Gastrocnemius medialis (tissue), 4 donors: Measurements from ENCODE around the gene CANX.

Experiments
- POLR2A ChIP-seq, 2 donors: fragments of 450-650 bp; IDR thresholded peaks; one replicate each; pipeline ENCODE4 v1.6.1; 2017; ENCODE audit warnings: antibody characterized with exemption in 2 of 2, mild to moderate bottlenecking in 2 of 2, moderate library complexity in 2 of 2
- TF ChIP-seq, protein P1 (sequence below), 5 experiments: fragments of 450-650 bp in 3 of 5; fragments of 200-600 bp in 2 of 5; sonication (generic) in 2 of 5; IDR thresholded peaks in 4 of 5; conservative IDR thresholded peaks in 1 of 5; 1 replicate in 4 of 5; 2 replicates in 1 of 5; pipeline ENCODE4 v1.5.1; 2016 to 2019; ENCODE audit warnings: antibody characterized with exemption in 5 of 5, mild to moderate bottlenecking in 3 of 5, moderate library complexity in 3 of 5

DNA sequence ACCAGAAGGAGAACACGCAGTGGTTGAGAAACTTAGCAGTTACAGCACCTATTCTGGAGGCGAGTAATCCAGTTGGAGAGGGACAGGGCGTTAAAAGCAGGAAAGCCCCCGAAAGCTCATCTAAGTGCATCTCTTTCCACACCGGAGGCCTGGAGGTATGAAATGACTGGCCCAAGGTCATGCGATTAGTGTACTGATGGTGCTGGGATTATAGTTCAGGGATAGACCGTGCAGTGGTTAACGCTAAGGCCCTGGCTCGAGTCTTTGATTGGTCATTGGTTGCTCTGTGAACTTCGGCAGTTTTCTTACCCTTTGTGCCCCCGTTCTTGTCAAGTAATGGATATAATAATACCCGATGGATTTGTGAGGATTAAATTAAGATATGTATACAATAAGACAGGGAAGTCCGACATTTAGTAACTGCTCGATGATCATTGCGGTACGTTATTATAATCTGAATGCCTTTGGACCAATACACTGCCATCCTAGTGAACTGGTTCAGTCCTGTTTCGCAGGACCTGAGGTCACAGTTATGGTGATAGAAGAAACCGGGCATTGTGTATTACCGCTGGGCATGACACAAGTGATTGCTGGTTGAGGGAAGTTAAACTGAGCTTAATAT lies 960 bp downstream of the CANX start:
- TF ChIP-seq, protein P1, sequence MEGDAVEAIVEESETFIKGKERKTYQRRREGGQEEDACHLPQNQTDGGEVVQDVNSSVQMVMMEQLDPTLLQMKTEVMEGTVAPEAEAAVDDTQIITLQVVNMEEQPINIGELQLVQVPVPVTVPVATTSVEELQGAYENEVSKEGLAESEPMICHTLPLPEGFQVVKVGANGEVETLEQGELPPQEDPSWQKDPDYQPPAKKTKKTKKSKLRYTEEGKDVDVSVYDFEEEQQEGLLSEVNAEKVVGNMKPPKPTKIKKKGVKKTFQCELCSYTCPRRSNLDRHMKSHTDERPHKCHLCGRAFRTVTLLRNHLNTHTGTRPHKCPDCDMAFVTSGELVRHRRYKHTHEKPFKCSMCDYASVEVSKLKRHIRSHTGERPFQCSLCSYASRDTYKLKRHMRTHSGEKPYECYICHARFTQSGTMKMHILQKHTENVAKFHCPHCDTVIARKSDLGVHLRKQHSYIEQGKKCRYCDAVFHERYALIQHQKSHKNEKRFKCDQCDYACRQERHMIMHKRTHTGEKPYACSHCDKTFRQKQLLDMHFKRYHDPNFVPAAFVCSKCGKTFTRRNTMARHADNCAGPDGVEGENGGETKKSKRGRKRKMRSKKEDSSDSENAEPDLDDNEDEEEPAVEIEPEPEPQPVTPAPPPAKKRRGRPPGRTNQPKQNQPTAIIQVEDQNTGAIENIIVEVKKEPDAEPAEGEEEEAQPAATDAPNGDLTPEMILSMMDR (IDR thresholded peaks at IDR 0.05 in 4 of 5, conservative IDR thresholded peaks at IDR 0.05 in 1 of 5) = no peak
- no peak for TF ChIP-seq POLR2A (IDR thresholded peaks at IDR 0.05)
